Measurements from ENCODE around the gene CACNA2D3. TPM values are rescaled to one million over a fixed set of nuclear protein-coding genes. Genes with fewer than 3 reads are reported as not detected.

The CACNA2D3 gene
- polyA plus RNA-seq, 2 of the 4 experiments (the other 2 are of a cell fraction) = 0.04 to 0.05 TPM

- ATAC-seq (no peak), DNase-seq (ENCODE audit: low read depth in 1 of 2, low spot score in 1 of 2) (no peak), FAIRE-seq (no peak)
- no peak for TF ChIP-seq FOSB (CRISPR knock-in tag; IDR thresholded peaks at IDR 0.05)
- TF ChIP-seq MYC (IDR thresholded peaks at IDR 0.05; ENCODE audit: borderline replicate concordance, low read length) = no peak
- no peak for TF ChIP-seq JUN (IDR thresholded peaks at IDR 0.05)
- no peak for TF ChIP-seq CHD2 (IDR thresholded peaks at IDR 0.05; ENCODE audit: low read length, partially characterized antibody)
- no peak for TF ChIP-seq BHLHE40 (IDR thresholded peaks at IDR 0.05; ENCODE audit: low read depth, low read length)
- Histone ChIP-seq H3K4me2 (no peak overlapping the region), H3K4me3 (no peak overlapping the region), H3K9me3 (no peaks in the 10 kb centered on the region), H3K27ac (no peak overlapping the region; a peak in 1 of 6 replicates), H3K4me1 (peaks cover 3% of the 10 kb centered on the region; the same call in 2 of the 3 replicates)
- CTCF ChIA-PET = interaction anchor here (1.1 kb wide), 1 partner anchor 42 kb away, joined by 3 read pairs; no protein-coding TSS in a partner anchor
- POLR2A ChIA-PET = no interaction called here
- 53% methylated on average over 8 of the region's 8 CpGs for WGBS (ENCODE audit: missing lambda C conversion rate)
Observed at GRCh38 chr3:54875596-54876268, 753.4 kb downstream of the CACNA2D3 start.

- Histone ChIP-seq H3K4me2 (no peak overlapping the region), H3K4me3 (no peak overlapping the region), H3K9me3 (no peaks in the 10 kb centered on the region), H3K27ac (no peak overlapping the region; a peak in 1 of 6 replicates), H3K4me1 (peaks cover 9% of the 10 kb centered on the region)
- 26% methylated on average over 5 of the region's 5 CpGs for WGBS (ENCODE audit: missing lambda C conversion rate)
- no peak for DNase-seq (ENCODE audit: low read depth in 1 of 2, low spot score in 1 of 2)
- ChIA-PET POLR2A (no interaction called here), CTCF (interaction anchor here (1.1 to 1.2 kb wide), 2 partner anchors 24 to 938 kb away, joined by 3 to 5 read pairs; no protein-coding TSS in a partner anchor)
- FAIRE-seq = no peak
- TF ChIP-seq FOSL2 (IDR thresholded peaks at IDR 0.05) (no peak), FOSL2 (CRISPR knock-in tag; IDR thresholded peaks at IDR 0.05) (no peak), EHMT2 (IDR thresholded peaks at IDR 0.05; ENCODE audit: low read depth) (no peak), TFCP2L1 (CRISPR knock-in tag; IDR thresholded peaks at IDR 0.05) (no peak), ZNF302 (CRISPR knock-in tag; IDR thresholded peaks at IDR 0.05) (no peak), RNF2 (IDR thresholded peaks at IDR 0.05; ENCODE audit: borderline replicate concordance, low read depth) (no peak), CHD2 (IDR thresholded peaks at IDR 0.05; ENCODE audit: low read length, partially characterized antibody) (no peak), KDM5A (IDR thresholded peaks at IDR 0.05) (no peak), CBX2 (IDR thresholded peaks at IDR 0.05; ENCODE audit: borderline replicate concordance, low read depth) (no peak), HEYL (CRISPR knock-in tag; IDR thresholded peaks at IDR 0.05) (no peak), BHLHE40 (IDR thresholded peaks at IDR 0.05; ENCODE audit: low read depth, low read length) (no peak)
- no peak for ATAC-seq
Observed at GRCh38 chr3:54876694-54877093, 754.3 kb downstream of the CACNA2D3 start.

- Histone ChIP-seq H3K4me1 (peaks cover 16% of the 10 kb centered on the region), H3K4me2 (no peak overlapping the region), H3K4me3 (no peak overlapping the region), H3K9me3 (no peaks in the 10 kb centered on the region), H3K27ac (no peak overlapping the region; a peak in 1 of 6 replicates)
- ATAC-seq (no peak), DNase-seq (ENCODE audit: low read depth in 1 of 2, low spot score in 1 of 2) (no peak), FAIRE-seq (no peak)
- 41% methylated on average over 4 of the region's 4 CpGs for WGBS (ENCODE audit: missing lambda C conversion rate)
- ChIA-PET POLR2A (no interaction called here), CTCF (interaction anchor here (1.1 to 1.2 kb wide), 2 partner anchors 25 to 939 kb away, joined by 3 to 5 read pairs; no protein-coding TSS in a partner anchor)
- no peak for TF ChIP-seq POLR2AphosphoS2 (conservative IDR thresholded peaks at IDR 0.05; ENCODE audit: low read length)
- no peak for TF ChIP-seq CHD2 (IDR thresholded peaks at IDR 0.05; ENCODE audit: low read length, partially characterized antibody)
- TF ChIP-seq BCL3 (IDR thresholded peaks at IDR 0.05) = no peak
- no peak for TF ChIP-seq RARB (CRISPR knock-in tag; IDR thresholded peaks at IDR 0.05)
- TF ChIP-seq REST (IDR thresholded peaks at IDR 0.05) = no peak
- TF ChIP-seq RAD21 (conservative IDR thresholded peaks at IDR 0.05 in 1 of 2, IDR thresholded peaks at IDR 0.05 in 1 of 2) = no peak
- no peak for TF ChIP-seq POLR2A (IDR thresholded peaks at IDR 0.05; ENCODE audit: low read length)
- no peak for TF ChIP-seq PBX3 (IDR thresholded peaks at IDR 0.05)
Observed at GRCh38 chr3:54877730-54878129, 755.4 kb downstream of the CACNA2D3 start.

Measured in A549 (cell line).